ENCODE measurements around the gene SPTA1. TPM values are rescaled to one million over a fixed set of nuclear protein-coding genes. Genes with fewer than 3 reads are reported as not detected.

The SPTA1 gene
- polyA plus RNA-seq, 1 donor (not counting 4 experiments of a cell fraction or from before 2014, with no cell fraction given) = not detected

DNA sequence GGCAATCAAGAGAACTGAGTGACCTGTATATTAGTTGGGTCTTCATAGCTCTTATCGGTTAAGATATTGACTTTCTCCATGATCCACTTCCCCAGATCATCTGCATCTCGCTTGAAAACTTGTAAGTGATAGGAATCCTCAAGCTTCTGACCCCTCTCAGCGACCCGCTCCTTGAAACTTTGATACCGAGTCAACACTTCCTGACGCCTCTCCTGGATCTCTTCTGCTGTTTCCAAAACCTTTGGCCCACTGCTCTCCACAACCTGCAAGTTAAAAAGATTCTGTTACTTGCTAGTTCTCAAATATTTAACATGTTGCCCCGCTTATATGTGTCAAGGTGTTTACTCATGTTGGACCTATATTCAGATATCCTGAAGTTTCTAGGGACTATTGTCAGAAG, 1.4 kb downstream of the SPTA1 start:
- H3K4me3 ChIP-seq (ENCODE audit: control insufficient read depth in 2 of 3, extremely low read depth in 1 of 3, insufficient read depth in 2 of 3, low read depth in 1 of 3, low read length in 3 of 3) = no peak overlapping the region
- no peaks in the 10 kb centered on the region for H3K9me1 ChIP-seq (ENCODE audit: control insufficient read depth, extremely low read depth, insufficient read depth, low read length)
- H3K9me3 ChIP-seq (ENCODE audit: control insufficient read depth, low read depth, low read length) = no peaks in the 10 kb centered on the region
- no peaks in the 10 kb centered on the region for H3K79me2 ChIP-seq (ENCODE audit: control insufficient read depth, insufficient read depth, low read length)
- H3K27ac ChIP-seq (ENCODE audit: control insufficient read depth, insufficient read depth, low read length) = no peak overlapping the region
- DNase-seq (ENCODE audit: low read depth, low spot score) = no peak
- no peaks in the 10 kb centered on the region for H3K4me1 ChIP-seq (ENCODE audit: control insufficient read depth, extremely low read depth, insufficient read depth, low read length)
- TF ChIP-seq, protein P1, sequence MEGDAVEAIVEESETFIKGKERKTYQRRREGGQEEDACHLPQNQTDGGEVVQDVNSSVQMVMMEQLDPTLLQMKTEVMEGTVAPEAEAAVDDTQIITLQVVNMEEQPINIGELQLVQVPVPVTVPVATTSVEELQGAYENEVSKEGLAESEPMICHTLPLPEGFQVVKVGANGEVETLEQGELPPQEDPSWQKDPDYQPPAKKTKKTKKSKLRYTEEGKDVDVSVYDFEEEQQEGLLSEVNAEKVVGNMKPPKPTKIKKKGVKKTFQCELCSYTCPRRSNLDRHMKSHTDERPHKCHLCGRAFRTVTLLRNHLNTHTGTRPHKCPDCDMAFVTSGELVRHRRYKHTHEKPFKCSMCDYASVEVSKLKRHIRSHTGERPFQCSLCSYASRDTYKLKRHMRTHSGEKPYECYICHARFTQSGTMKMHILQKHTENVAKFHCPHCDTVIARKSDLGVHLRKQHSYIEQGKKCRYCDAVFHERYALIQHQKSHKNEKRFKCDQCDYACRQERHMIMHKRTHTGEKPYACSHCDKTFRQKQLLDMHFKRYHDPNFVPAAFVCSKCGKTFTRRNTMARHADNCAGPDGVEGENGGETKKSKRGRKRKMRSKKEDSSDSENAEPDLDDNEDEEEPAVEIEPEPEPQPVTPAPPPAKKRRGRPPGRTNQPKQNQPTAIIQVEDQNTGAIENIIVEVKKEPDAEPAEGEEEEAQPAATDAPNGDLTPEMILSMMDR (optimal IDR thresholded peaks at IDR 0.05 in 1 of 3, IDR thresholded peaks at IDR 0.05 in 1 of 3, conservative IDR thresholded peaks at IDR 0.05 in 1 of 3; ENCODE audit: extremely low read depth in 1 of 3, insufficient read depth in 2 of 3, low read length in 3 of 3) = no peak
- TF ChIP-seq EZH2 (IDR thresholded peaks at IDR 0.05; ENCODE audit: low read length) = no peak
- no peak overlapping the region for H3K4me2 ChIP-seq (ENCODE audit: control insufficient read depth, extremely low read depth, insufficient read depth, low read depth, low read length)
- no peaks in the 10 kb centered on the region for H3K27me3 ChIP-seq (ENCODE audit: control insufficient read depth, extremely low read depth, insufficient read depth, low read length)
- dilution Hi-C loops (cut with MboI; ENCODE audit: extremely low pct_ligation_motif_present, low sequenced_read_pairs) = no loop called here
- H3K36me3 ChIP-seq (ENCODE audit: control insufficient read depth in 2 of 2, extremely low read depth in 1 of 2, insufficient read depth in 2 of 2, low read length in 2 of 2) = no peaks in the 10 kb centered on the region
- no peaks in the 10 kb centered on the region for H4K20me1 ChIP-seq (ENCODE audit: control insufficient read depth, extremely low read depth, insufficient read depth, low read length)
- H2AFZ ChIP-seq (ENCODE audit: control insufficient read depth, low read length) = no peak overlapping the region
- FAIRE-seq = no peak
- H3K9ac ChIP-seq (ENCODE audit: control insufficient read depth, extremely low read depth, insufficient read depth, low read length) = no peak overlapping the region

DNA sequence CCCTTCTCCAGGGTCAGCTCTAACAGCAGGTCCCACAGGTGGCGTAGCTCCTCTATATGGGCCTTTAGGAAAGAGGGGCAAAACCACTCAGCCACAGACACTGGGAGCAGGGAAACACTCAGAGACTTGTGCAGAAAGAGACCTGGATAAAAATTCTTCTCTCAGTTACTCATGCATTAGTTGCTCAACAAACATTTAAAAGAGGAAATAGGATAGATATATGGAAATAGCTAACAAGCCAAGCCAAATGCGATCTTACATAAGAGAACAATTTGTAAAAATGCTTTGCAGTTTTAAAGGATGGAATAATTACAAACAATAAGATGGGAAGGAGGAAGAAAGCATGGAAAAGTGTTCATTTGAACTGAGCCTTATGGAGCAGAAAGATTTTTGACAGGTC, 4.9 kb downstream of the SPTA1 start:
- TF ChIP-seq, protein P1 (optimal IDR thresholded peaks at IDR 0.05 in 1 of 3, IDR thresholded peaks at IDR 0.05 in 1 of 3, conservative IDR thresholded peaks at IDR 0.05 in 1 of 3; ENCODE audit: extremely low read depth in 1 of 3, insufficient read depth in 2 of 3, low read length in 3 of 3) = no peak
- TF ChIP-seq EZH2 (IDR thresholded peaks at IDR 0.05; ENCODE audit: low read length) = no peak
- DNase-seq (ENCODE audit: low read depth, low spot score) (no peak), FAIRE-seq (no peak)
- no peaks in the 10 kb centered on the region for H3K36me3 ChIP-seq (ENCODE audit: control insufficient read depth in 2 of 2, extremely low read depth in 1 of 2, insufficient read depth in 2 of 2, low read length in 2 of 2)
- no peak overlapping the region for H3K27ac ChIP-seq (ENCODE audit: control insufficient read depth, insufficient read depth, low read length)
- H4K20me1 ChIP-seq (ENCODE audit: control insufficient read depth, extremely low read depth, insufficient read depth, low read length) = no peaks in the 10 kb centered on the region
- no peak overlapping the region for H3K4me2 ChIP-seq (ENCODE audit: control insufficient read depth, extremely low read depth, insufficient read depth, low read depth, low read length)
- H3K9ac ChIP-seq (ENCODE audit: control insufficient read depth, extremely low read depth, insufficient read depth, low read length) = no peak overlapping the region
- no peaks in the 10 kb centered on the region for H3K4me1 ChIP-seq (ENCODE audit: control insufficient read depth, extremely low read depth, insufficient read depth, low read length)
- no peaks in the 10 kb centered on the region for H3K79me2 ChIP-seq (ENCODE audit: control insufficient read depth, insufficient read depth, low read length)
- no peak overlapping the region for H3K4me3 ChIP-seq (ENCODE audit: control insufficient read depth in 2 of 3, extremely low read depth in 1 of 3, insufficient read depth in 2 of 3, low read depth in 1 of 3, low read length in 3 of 3)
- no peak overlapping the region for H2AFZ ChIP-seq (ENCODE audit: control insufficient read depth, low read length)
- dilution Hi-C loops (cut with MboI; ENCODE audit: extremely low pct_ligation_motif_present, low sequenced_read_pairs) = no loop called here
- H3K27me3 ChIP-seq (ENCODE audit: control insufficient read depth, extremely low read depth, insufficient read depth, low read length) = no peaks in the 10 kb centered on the region
- no peaks in the 10 kb centered on the region for H3K9me1 ChIP-seq (ENCODE audit: control insufficient read depth, extremely low read depth, insufficient read depth, low read length)
- H3K9me3 ChIP-seq (ENCODE audit: control insufficient read depth, low read depth, low read length) = no peaks in the 10 kb centered on the region
